Measurements from ENCODE around the gene NAA60. TPM values are rescaled to one million over a fixed set of nuclear protein-coding genes. Genes with fewer than 3 reads are reported as not detected.

Gene NAA60
- total and polyA plus RNA-seq, 2 of the 13 experiments (the other 11 are each of a cell fraction or from before 2014, with no cell fraction given), result 14.7 to 32.0 TPM

- TF ChIP-seq ZNF710 (CRISPR knock-in tag; IDR thresholded peaks at IDR 0.05; ENCODE audit: borderline replicate concordance) (peak; percentile 47), NFKBIZ (CRISPR knock-in tag; IDR thresholded peaks at IDR 0.05) (0 out of 2 replicates have a peak, but pooled peaks have one; percentile 42), NR2C2 (CRISPR knock-in tag; IDR thresholded peaks at IDR 0.05; ENCODE audit: borderline replicate concordance) (peak; percentile 73; the same call in 1 of the 2 replicates), ZBTB21 (CRISPR knock-in tag; IDR thresholded peaks at IDR 0.05) (no peak), ZMYM3 (CRISPR knock-in tag; IDR thresholded peaks at IDR 0.05) (0 out of 2 replicates have a peak, but pooled peaks have one; percentile 18), ZNF276 (CRISPR knock-in tag; IDR thresholded peaks at IDR 0.05; ENCODE audit: low read depth) (peak; percentile 72; the same call in 1 of the 2 replicates), ZNF556 (CRISPR knock-in tag; IDR thresholded peaks at IDR 0.05; ENCODE audit: borderline replicate concordance) (peak; percentile 84; the same call in 1 of the 2 replicates), TAF15 (IDR thresholded peaks at IDR 0.05; ENCODE audit: low read depth, low read length, poor library complexity, severe bottlenecking) (no peak), STAT6 (CRISPR knock-in tag; IDR thresholded peaks at IDR 0.05; ENCODE audit: borderline replicate concordance) (no peak; the same call in 1 of the 2 replicates), ZFAT (CRISPR knock-in tag; conservative IDR thresholded peaks at IDR 0.05) (0 out of 2 replicates have a peak, but pooled peaks have one; percentile 29), ZNF512B (CRISPR knock-in tag; IDR thresholded peaks at IDR 0.05; ENCODE audit: borderline replicate concordance) (no peak), ZSCAN25 (CRISPR knock-in tag; IDR thresholded peaks at IDR 0.05) (peak; percentile 56; the same call in 1 of the 2 replicates), ZNF44 (CRISPR knock-in tag; IDR thresholded peaks at IDR 0.05) (no peak; the same call in 1 of the 2 replicates), CERS6 (CRISPR knock-in tag; IDR thresholded peaks at IDR 0.05) (no peak), CBX5 (CRISPR knock-in tag; IDR thresholded peaks at IDR 0.05; ENCODE audit: borderline replicate concordance) (no peak; the same call in 1 of the 2 replicates)
Observed at GRCh38 chr16:3457434-3458252, 14.2 kb downstream of the NAA60 start (continued).
